ENCODE measurements around the gene SHPK. TPM values are rescaled to one million over a fixed set of nuclear protein-coding genes. Genes with fewer than 3 reads are reported as not detected.

Gene SHPK
- total and polyA plus RNA-seq, 2 of the 4 experiments (the other 2 are of a cell fraction): 11.1 to 14.3 TPM

- Histone ChIP-seq H2AFZ (replicated peaks; ENCODE audit: low read length, poor library complexity) (peak overlapping the region; percentile 75), H3K27ac (ENCODE audit: insufficient read depth, low read length) (no peak overlapping the region), H2BK5ac (ENCODE audit: low read depth, low read length, poor library complexity, severe bottlenecking) (no peak overlapping the region), H3K4me2 (ENCODE audit: low read depth, low read length) (no peak overlapping the region), H3K23ac (ENCODE audit: low read depth, low read length) (no peak overlapping the region), H3K56ac (ENCODE audit: extremely low read depth, insufficient read depth, low read length) (no peak overlapping the region), H2BK20ac (ENCODE audit: low read depth, low read length) (no peak overlapping the region), H4K8ac (ENCODE audit: low read depth in 2 of 2, low read length in 2 of 2) (no peak overlapping the region), H3K36me3 (ENCODE audit: control insufficient read depth, insufficient read depth, low read length) (peaks cover 17% of the 10 kb centered on the region), H4K5ac (ENCODE audit: low read depth, low read length) (no peak overlapping the region), H3K9me3 (ENCODE audit: control insufficient read depth, insufficient read depth, low read length) (no peaks in the 10 kb centered on the region), H3K14ac (replicated peaks; ENCODE audit: low read depth, low read length) (no peak overlapping the region), H3K27me3 (ENCODE audit: control insufficient read depth, insufficient read depth, low read length) (no peaks in the 10 kb centered on the region), H2AK9ac (replicated peaks; ENCODE audit: low read depth, low read length, poor library complexity) (no peak overlapping the region), H3K4me1 (ENCODE audit: control insufficient read depth, insufficient read depth, low read length) (no peaks in the 10 kb centered on the region), H3K18ac (ENCODE audit: low read depth, low read length) (no peak overlapping the region), H3K9ac (ENCODE audit: low read depth, low read length) (no peak overlapping the region), H3K79me1 (ENCODE audit: low read depth in 1 of 2, low read length in 2 of 2) (no peaks in the 10 kb centered on the region), H2AK5ac (ENCODE audit: low read depth, low read length) (no peak overlapping the region), H2BK120ac (ENCODE audit: low read depth, low read length) (no peak overlapping the region), H4K91ac (ENCODE audit: insufficient read depth, low read depth, low read length) (no peak overlapping the region), H3K9me1 (ENCODE audit: insufficient read depth, low read length) (no peaks in the 10 kb centered on the region), H3K4ac (ENCODE audit: low read depth, low read length) (no peak overlapping the region), H4K20me1 (ENCODE audit: insufficient read depth, low read length) (no peaks in the 10 kb centered on the region), H3K4me3 (ENCODE audit: insufficient read depth, low read depth, low read length) (no peak overlapping the region), H2BK15ac (ENCODE audit: low read depth, low read length) (no peak overlapping the region)
- ChIA-PET CTCF (interaction anchor here (1.5 to 1.6 kb wide), 2 partner anchors 11 to 113 kb away, joined by 5 to 10 read pairs; partner anchors contain the start of genes CTNS and SHPK), POLR2A (ENCODE audit: unreplicated experiment) (no interaction called here)
- TF ChIP-seq RAD21 (IDR thresholded peaks at IDR 0.05; ENCODE audit: low read length): peak; percentile 48
- peak; percentile 53 for TF ChIP-seq SMC3 (IDR thresholded peaks at IDR 0.05; ENCODE audit: low read depth, low read length)
- TF ChIP-seq RFX5 (IDR thresholded peaks at IDR 0.05; ENCODE audit: low read depth, low read length): no peak
- peak; percentile 49 for TF ChIP-seq CTCF (conservative IDR thresholded peaks at IDR 0.05; ENCODE audit: low read depth, low read length)
- DNase-seq (peak; percentile 55), ATAC-seq (ENCODE audit: low read depth) (peak; percentile 94)
- in situ Hi-C loops (cut with MboI; ENCODE audit: low sequenced_read_pairs): loop anchor here (10.0 kb wide), 2 partner anchors 603 to 813 kb away; no protein-coding TSS in a partner anchor
- WGBS, 2 experiments (ENCODE audit: extremely low coverage in 2 of 2, insufficient read length in 1 of 2): 63% methylated on average over 9 of the region's 20 CpGs; no CpG with 5 or more reads in 1 of the 2 experiments
- dilution Hi-C loops (cut with HindIII; ENCODE audit: low sequenced_read_pairs, unreplicated experiment): no loop called here
- BruUV-seq (replicated peaks): no TSS peak
- intact Hi-C loops (cut with micrococcal nuclease): loop anchor here (5.0 kb wide), 1 partner anchor 601 kb away; no protein-coding TSS in a partner anchor
These were observed 11.9 kb upstream of the SHPK start for GRCh38 chr17:3647769-3648555.
